Body of pancreas (tissue), 4 donors: ENCODE results near the gene CENPQ. TPM values are rescaled to one million over a fixed set of nuclear protein-coding genes. Genes with fewer than 3 reads are reported as not detected.
A peak's percentile ranks its signal among the peaks of the same experiment; 100 is the strongest.

ENCODE experiments used
- ATAC-seq: fragments of 150-250 bp; one replicate; pipeline ENCODE4 v1.9.1; 2016
- DNase-seq, 4 donors: peaks; one replicate each; pipeline ENCODE4 v3.0.0-alpha.2; 2019
- H3K27ac ChIP-seq, 4 donors: fragments of 200-600 bp; sonication (generic); 1 replicate in 3 of 4; 2 replicates in 1 of 4; pipeline versions ENCODE4 v1.5.1 to v1.6.1; 2016 to 2019; ENCODE audit warnings: mild to moderate bottlenecking in 1 of 4, mixed read lengths in 1 of 4, moderate library complexity in 1 of 4
- H3K27me3 ChIP-seq, 2 donors: fragments of 200-600 bp; sonication (generic); one replicate each; pipeline ENCODE4 v1.6.0; 2016; ENCODE audit warnings: mild to moderate bottlenecking in 1 of 2
- H3K36me3 ChIP-seq, 2 donors: fragments of 200-600 bp; sonication (generic); replicated peaks in 1 of 2; 2 replicates each; pipeline ENCODE4 v1.5.1; 2016; ENCODE audit warnings: low read depth in 2 of 2; ENCODE audit not compliant: insufficient read depth in 1 of 2
- H3K4me1 ChIP-seq: fragments of 200-600 bp; sonication (generic); one replicate; pipeline ENCODE4 v1.6.0; 2016
- H3K4me3 ChIP-seq, 2 donors: fragments of 200-600 bp; sonication (generic); 1 replicate in 1 of 2; 2 replicates in 1 of 2; pipeline ENCODE4 v1.5.1; 2016 to 2019
- H3K9me3 ChIP-seq, 3 donors: fragments of 200-600 bp; sonication (generic); 1 replicate in 2 of 3; 2 replicates in 1 of 3; pipeline ENCODE4 v1.5.1; 2016
- CTCF ChIP-seq, 7 experiments: fragments of 450-650 bp in 4 of 7; fragments of 200-600 bp in 3 of 7; sonication (generic) in 3 of 7; IDR thresholded peaks; one replicate each; pipeline ENCODE4 v1.5.1; 2016 to 2019; ENCODE audit warnings: antibody characterized with exemption in 7 of 7
- POLR2A ChIP-seq, 3 donors: fragments of 450-650 bp; IDR thresholded peaks; one replicate each; pipeline ENCODE4 v1.6.1; 2016; ENCODE audit warnings: antibody characterized with exemption in 3 of 3, mild to moderate bottlenecking in 2 of 3
- WGBS, 2 donors: methylation state at CpG; one replicate each; pipeline ENCODE4 v1.1.5; 2017; 5-methylcytosine and 5-hydroxymethylcytosine counted together
- intact Hi-C: fragments of 100-400 bp; cut with DNase I; formaldehyde crosslinking; loops from one replicate; pipeline ENCODE4 v1.15.1; 2023
- total RNA-seq, 2 donors: library from RNA; depleted of rRNA; stranded (reverse); fragments of >200 nt; gene quantifications; one replicate each; pipeline ENCODE4 v1.1.0, GENCODE V29; 2016

CENPQ gene
- total RNA-seq, 2 donors from 2014 or later = 0.66 to 1.8 TPM

- no peak for ATAC-seq
- Histone ChIP-seq H3K9me3 (no peaks in the 10 kb centered on the region), H3K27ac (no peak overlapping the region), H3K4me1 (no peaks in the 10 kb centered on the region), H3K4me3 (no peak overlapping the region), H3K36me3 (peaks cover 0 to 23% of the 10 kb centered on the region in 2 donors), H3K27me3 (no peaks in the 10 kb centered on the region)
- no peak for TF ChIP-seq POLR2A (IDR thresholded peaks at IDR 0.05)
- no peak for TF ChIP-seq CTCF (IDR thresholded peaks at IDR 0.05)
- DNase-seq = no peak
- WGBS, 2 donors = 97 to 100% methylated on average over 1 of the region's 1 CpG
- intact Hi-C loops = no loop called here
Observed at GRCh38 chr6:49430866-49431265, 32.3 kb upstream of the CENPQ start.

GRCh38 chr6:49453221-49453620 lies 9.9 kb upstream of the CENPQ start:
- intact Hi-C loops = no loop called here
- no peak overlapping the region for H3K27ac ChIP-seq
- DNase-seq (no peak), ATAC-seq (no peak)
- no peak overlapping the region for H3K4me3 ChIP-seq
- no peaks in the 10 kb centered on the region for H3K27me3 ChIP-seq
- H3K36me3 ChIP-seq = peaks cover 0 to 14% of the 10 kb centered on the region in 2 donors
- no peaks in the 10 kb centered on the region for H3K9me3 ChIP-seq
- TF ChIP-seq POLR2A (IDR thresholded peaks at IDR 0.05) = no peak
- TF ChIP-seq CTCF (IDR thresholded peaks at IDR 0.05) = peak in 4 of 7 experiments; percentile 8 to 34 (median 23)
- WGBS, 2 donors = 66 to 71% methylated on average over 2 of the region's 2 CpGs
- H3K4me1 ChIP-seq = no peaks in the 10 kb centered on the region

- 90 to 95% methylated on average over 3 of the region's 3 CpGs for WGBS, 2 donors
- no peak for TF ChIP-seq POLR2A (IDR thresholded peaks at IDR 0.05)
- TF ChIP-seq CTCF (IDR thresholded peaks at IDR 0.05) = no peak
- DNase-seq = no peak
Observed at GRCh38 chr6:49454787-49455709, 8.1 kb upstream of the CENPQ start.

GRCh38 chr6:49457771-49458170 lies 5.4 kb upstream of the CENPQ start:
- Histone ChIP-seq H3K9me3 (no peaks in the 10 kb centered on the region), H3K27me3 (no peaks in the 10 kb centered on the region), H3K36me3 (peaks cover 0 to 10% of the 10 kb centered on the region in 2 donors), H3K4me3 (no peak overlapping the region), H3K4me1 (peaks cover 19% of the 10 kb centered on the region), H3K27ac (no peak overlapping the region)
- ATAC-seq = no peak
- WGBS, 2 donors = 61 to 70% methylated on average over 4 of the region's 4 CpGs
- no peak for TF ChIP-seq POLR2A (IDR thresholded peaks at IDR 0.05)
- no peak for TF ChIP-seq CTCF (IDR thresholded peaks at IDR 0.05)
- intact Hi-C loops = no loop called here
- DNase-seq = no peak

More at GRCh38 chr6:49454787-49455709, 8.1 kb upstream of the CENPQ start:
- Histone ChIP-seq H3K27ac (no peak overlapping the region), H3K4me1 (peaks cover 4% of the 10 kb centered on the region), H3K9me3 (no peaks in the 10 kb centered on the region), H3K27me3 (no peaks in the 10 kb centered on the region), H3K4me3 (no peak overlapping the region), H3K36me3 (peaks cover 0 to 14% of the 10 kb centered on the region in 2 donors)
- ATAC-seq = no peak
- intact Hi-C loops = no loop called here
